Measurements from ENCODE around the gene CCDC82.

DNA sequence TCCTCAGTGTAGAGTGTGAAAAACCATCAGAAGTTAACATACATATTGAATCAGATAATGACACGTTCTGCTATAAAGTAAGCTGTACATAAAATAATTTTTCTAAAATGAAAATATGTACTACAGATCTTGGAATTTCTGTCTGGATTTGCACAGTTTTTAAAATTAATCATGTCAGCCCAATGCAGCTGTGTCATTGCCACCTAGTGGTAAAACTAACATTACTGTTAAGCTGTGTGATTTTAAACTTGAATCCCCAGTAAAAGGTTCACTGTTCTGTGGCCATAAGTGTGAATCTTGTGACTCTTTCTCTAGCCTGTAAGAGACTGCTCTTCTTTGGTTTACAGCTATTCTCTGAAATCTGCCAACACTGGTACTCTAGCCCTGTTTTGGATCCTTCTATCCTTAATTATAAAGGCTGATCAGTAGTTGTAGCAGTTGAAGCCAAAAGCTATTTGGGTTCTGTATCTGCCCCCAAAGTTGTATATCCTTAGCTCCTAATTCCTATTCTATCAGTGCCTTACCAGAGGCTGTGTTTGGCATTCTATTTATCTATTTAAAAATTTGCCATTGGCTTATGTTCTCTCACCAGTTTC, 4.1 kb upstream of the CCDC82 start:
- TF ChIP-seq, protein P1, sequence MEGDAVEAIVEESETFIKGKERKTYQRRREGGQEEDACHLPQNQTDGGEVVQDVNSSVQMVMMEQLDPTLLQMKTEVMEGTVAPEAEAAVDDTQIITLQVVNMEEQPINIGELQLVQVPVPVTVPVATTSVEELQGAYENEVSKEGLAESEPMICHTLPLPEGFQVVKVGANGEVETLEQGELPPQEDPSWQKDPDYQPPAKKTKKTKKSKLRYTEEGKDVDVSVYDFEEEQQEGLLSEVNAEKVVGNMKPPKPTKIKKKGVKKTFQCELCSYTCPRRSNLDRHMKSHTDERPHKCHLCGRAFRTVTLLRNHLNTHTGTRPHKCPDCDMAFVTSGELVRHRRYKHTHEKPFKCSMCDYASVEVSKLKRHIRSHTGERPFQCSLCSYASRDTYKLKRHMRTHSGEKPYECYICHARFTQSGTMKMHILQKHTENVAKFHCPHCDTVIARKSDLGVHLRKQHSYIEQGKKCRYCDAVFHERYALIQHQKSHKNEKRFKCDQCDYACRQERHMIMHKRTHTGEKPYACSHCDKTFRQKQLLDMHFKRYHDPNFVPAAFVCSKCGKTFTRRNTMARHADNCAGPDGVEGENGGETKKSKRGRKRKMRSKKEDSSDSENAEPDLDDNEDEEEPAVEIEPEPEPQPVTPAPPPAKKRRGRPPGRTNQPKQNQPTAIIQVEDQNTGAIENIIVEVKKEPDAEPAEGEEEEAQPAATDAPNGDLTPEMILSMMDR (IDR thresholded peaks at IDR 0.05) = peak; percentile 81; the same call in 1 of the 2 replicates
- TF ChIP-seq POLR2AphosphoS5 (IDR thresholded peaks at IDR 0.05; ENCODE audit: low read depth, low read length) (no peak), REST (IDR thresholded peaks at IDR 0.05; ENCODE audit: insufficient read depth in 1 of 2, low read depth in 2 of 2, low read length in 1 of 2) (no peak), SIN3A (IDR thresholded peaks at IDR 0.05; ENCODE audit: borderline replicate concordance, insufficient read depth, low read depth, low read length) (no peak), TCF7L2 (IDR thresholded peaks at IDR 0.05; ENCODE audit: low read depth, low read length) (no peak)

Data from Panc1 (cell line).